GOT3 (cell line): ENCODE measurements around the gene SPA17.

Source experiments
- DNase-seq: peaks from one replicate; lab custom pipeline; 2025; ENCODE audit warnings: mixed read lengths; lab: John Stamatoyannopoulos, UW

SPA17 gene

DNA sequence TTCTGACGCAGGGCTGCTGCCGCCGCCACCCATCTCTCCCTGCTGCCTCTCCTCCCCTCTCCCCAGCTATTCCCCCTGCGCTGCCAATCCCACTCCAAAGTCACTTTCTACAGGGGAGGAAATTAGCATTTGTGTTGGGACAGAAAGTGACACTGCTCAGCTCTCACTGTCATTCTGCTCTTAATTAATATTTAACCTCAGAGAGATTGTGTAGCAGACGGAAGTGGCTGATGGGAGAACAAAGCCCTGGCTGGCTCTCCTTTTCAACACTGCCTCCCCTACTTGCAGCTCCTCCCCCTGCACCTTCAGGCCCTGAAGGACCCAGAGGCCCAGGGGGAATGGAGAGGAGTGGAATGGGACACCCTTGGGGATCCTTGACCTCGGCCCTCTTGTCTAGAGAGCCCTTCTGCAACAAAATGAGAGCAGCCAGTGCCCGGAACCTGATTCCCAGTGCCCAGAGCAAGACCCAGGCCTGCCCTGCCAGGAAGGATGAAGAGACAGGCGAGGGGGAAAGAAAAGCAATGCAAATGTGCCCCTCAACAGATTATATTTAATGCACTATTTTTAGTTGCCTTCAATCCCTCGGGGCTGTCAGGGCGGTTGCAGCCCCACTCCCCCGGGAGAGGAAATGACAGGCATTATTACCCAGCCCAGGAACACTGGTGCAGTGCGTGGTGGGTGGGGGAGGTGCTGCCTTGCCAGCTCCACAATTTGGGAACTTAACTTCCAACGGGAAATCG lies 51.4 kb downstream of the SPA17 start:
- DNase-seq = no peak

- no peak for DNase-seq
Measured at GRCh38 chr11:124725719-124726105, 52.0 kb downstream of the SPA17 start.

- no peak for DNase-seq
Measured at GRCh38 chr11:124727474-124727873, 53.8 kb downstream of the SPA17 start.

DNA sequence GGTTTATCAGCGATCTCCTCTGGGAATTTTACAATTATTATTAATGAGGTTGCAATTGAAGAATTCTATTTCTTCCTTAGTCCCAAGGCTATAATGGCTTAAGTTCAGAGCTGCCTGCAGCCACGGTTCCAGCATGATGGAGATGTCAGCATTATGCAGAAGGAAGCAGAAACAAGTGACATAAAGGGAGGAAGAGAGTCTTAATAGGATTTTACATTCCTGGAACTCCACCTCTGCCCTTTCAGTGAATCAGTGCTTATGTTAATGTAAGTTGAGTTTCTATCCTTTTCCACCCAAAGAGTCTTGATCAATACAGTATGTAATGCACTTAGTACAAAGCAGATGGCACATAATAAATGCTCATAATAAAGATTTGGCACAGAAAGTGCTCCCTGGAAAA lies 54.4 kb downstream of the SPA17 start:
- DNase-seq = no peak

- no peak for DNase-seq
Measured at GRCh38 chr11:124729571-124729970, 55.9 kb downstream of the SPA17 start.

- no peak for DNase-seq
Measured at GRCh38 chr11:124732230-124732629, 58.5 kb downstream of the SPA17 start.

- DNase-seq = no peak
Measured at GRCh38 chr11:124736736-124737135, 63.0 kb downstream of the SPA17 start.

DNA sequence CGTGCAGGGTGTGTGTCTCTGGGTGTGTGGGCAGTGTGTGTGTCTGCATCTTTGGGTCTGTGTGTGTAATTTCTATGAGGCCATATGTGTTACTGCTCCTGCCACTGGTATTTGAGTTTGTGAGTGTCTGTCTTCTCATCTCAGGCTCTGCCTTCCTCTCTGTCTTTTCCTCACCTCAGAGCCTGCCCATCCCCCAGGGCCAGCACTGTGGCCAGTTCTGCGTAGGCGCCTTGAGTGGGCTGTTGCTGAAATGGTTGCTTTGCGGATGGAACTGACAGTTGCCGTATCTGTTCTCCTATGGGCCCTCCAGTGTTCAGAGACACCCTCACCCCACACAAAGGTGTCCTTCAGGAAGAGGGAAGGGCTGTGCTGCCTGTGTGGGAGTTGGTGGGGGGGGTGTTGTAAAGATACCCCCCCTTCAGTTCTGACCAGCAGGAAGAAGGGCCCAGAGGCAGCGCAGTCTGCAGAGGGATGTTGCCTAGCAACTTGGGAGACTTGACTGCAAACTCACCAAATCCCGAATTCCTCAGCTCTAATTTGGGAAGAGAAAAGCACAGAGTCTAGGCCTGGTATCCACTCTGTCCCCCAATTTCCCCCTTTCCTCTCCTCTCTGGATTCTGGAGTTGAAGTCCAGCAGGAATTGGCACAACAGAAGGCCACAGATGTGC lies 64.1 kb downstream of the SPA17 start:
- DNase-seq = no peak

DNA sequence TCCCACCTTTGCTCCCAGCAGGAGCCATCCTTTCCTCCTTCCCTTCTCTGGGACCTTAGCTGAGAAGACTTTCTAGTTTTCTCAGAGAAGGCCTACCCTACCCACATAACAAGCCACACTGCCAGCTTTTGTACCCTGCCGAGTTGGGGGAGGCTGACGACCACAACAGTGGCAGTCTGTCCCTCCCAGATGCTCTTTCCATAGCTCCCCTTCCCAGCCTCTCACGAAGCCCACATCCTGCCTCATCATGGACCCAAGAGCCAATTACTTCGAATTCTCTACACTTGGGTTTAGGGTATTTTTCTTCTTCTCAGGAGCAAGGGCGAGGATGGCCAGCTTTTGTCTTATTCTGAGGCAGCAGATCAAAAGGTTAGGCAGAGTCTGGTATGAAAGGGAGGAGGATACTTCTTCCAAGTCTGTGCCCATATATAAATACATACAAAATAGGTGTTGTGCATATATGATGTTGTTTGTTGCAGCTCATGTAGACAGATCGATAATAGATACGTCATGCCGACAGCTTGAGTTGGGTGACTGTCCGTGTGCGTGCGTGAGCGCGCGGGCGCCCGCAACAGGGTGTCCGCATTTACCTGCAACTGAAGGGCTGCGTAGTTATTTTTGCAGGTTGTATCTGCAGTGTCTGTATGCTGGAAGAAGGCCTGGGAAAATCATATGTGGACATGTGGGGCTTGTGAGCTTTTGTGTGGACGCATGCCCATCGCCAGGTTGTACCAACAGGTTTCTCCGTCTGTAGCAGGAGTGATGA lies 65.2 kb downstream of the SPA17 start:
- no peak for DNase-seq

GRCh38 chr11:124739479-124740276 lies 66.0 kb downstream of the SPA17 start, which contains the start of gene NRGN:
NRGN (plus strand) TSS chr11:124739942; CDS start chr11:124740085, 143 bp downstream.
- peak; percentile 12 for DNase-seq

DNA sequence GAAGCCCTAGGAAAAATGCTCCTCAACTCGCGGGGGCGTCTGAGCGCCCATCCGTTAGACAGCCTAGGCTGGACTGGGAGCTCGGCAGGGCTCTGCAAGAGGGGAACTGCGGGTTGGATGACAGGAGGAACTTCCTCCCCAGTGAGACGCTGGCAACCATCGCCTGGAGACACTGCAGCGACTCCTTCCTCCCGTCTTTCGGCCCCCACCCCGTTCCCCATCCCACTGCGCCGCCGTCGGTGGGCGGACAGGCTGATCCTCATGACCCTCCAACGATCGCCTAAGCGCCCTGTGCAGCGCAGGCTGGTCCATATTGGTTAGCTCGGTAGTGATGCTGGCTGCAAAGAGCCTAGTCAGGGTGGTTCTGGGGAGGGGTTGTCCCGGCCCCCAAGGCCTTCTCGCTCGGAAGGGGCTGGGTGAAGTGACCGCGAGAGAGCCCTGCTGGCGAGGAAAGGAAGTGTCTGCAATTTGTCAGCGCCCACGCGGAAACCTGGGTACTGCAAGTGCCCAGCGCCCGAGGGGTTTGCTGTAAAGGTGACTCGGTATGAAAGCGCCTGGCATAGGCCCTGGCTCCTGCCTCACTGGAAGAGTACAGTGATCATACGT lies 66.7 kb downstream of the SPA17 start:
- no peak for DNase-seq

- DNase-seq = no peak
Measured at GRCh38 chr11:124742555-124742954, 68.9 kb downstream of the SPA17 start.

DNA sequence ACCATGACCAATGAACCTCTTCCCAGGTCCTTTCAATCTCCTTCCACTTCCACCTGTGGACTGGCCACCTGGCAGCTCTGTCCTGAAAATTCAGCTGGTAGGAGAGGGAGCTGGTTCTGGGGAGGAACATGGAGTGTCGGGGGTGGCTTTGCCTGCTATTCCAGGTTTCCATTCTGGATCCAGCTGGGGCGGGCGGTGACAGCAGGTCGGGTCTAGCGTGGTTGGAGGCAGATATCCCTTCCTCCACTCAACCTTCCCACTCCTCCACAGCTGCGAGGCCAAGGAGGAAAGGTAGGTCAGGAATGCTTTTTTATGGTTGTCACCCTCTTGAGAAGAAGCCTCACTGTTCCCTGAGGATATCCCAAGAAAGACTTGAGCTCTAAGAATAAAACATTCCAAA lies 69.3 kb downstream of the SPA17 start:
- no peak for DNase-seq

- no peak for DNase-seq
Measured at GRCh38 chr11:124745270-124745834, 71.6 kb downstream of the SPA17 start.

DNA sequence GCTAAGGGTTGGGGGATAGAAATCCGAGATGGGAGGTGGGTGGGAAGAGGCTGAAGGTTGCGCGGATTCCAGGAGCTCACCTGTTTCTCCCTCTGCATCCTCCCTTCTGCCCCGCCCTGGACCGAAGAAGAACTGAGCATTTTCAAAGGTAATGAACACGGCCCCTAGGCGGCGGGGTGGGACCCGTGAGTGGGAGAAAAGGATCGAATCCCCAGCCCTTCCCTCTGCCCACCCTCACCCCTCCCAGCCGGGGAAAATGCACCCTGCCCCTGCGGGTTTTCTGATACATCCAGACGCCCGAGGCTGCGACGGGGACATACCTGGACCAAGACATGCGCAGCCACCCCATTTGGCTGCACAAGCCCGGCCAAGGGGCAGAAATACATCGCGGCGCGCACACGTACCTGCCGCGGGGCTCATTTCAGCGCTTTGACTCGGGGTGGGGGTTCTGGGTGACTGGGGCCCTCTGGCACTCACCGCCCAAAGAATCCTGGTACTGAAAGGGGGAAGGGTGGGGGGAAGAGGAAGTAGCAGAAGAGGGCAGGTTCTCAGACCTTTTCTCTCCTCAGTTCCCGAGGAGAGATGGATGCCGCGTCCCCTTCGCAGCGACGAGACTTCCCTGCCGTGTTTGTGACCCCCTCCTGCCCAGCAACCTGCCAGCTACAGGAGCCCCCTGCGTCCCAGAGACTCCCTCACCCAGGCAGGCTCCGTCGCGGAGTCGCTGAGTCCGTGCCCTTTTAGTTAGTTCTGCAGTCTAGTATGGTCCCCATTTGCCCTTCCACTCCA lies 72.3 kb downstream of the SPA17 start:
- DNase-seq = no peak

DNA sequence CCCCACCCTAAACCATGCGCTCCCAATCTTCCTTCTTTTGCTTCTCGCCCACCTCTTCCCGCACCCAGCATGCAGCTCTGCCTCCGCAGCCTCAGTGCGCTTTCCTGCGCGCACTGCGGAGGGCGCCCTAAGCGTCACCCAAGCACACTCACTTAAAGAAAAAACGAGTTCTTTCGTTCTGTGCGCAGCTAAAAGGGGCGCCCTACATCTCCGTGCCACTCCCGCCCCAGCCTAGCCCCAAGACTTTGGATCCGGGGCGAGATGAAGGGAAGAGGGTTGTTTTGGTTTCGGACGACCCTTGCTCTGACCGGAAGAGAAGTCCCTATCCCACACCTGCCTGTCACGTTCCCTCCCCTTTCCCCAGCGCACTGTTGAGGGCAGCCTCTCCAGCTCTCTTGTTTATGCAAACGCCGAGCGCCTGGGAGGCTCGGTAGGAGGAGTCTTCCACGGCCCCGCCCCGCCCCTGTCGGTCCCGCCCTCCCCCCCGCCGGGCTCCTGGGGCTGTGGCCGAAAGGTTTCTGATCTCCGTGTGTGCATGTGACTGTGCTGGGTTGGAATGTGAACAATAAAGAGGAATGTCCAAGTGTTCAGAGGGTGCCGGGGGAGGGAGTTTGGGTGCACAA lies 73.0 kb downstream of the SPA17 start:
- no peak for DNase-seq
